Measurements from ENCODE around the gene PLB1. TPM values are rescaled to one million over a fixed set of nuclear protein-coding genes. Genes with fewer than 3 reads are reported as not detected.
A peak's percentile ranks its signal among the peaks of the same experiment; 100 is the strongest.

The PLB1 gene
- polyA plus RNA-seq, 3 donors from 2014 or later, result 0.43 to 1.2 TPM; not detected in 1

DNA sequence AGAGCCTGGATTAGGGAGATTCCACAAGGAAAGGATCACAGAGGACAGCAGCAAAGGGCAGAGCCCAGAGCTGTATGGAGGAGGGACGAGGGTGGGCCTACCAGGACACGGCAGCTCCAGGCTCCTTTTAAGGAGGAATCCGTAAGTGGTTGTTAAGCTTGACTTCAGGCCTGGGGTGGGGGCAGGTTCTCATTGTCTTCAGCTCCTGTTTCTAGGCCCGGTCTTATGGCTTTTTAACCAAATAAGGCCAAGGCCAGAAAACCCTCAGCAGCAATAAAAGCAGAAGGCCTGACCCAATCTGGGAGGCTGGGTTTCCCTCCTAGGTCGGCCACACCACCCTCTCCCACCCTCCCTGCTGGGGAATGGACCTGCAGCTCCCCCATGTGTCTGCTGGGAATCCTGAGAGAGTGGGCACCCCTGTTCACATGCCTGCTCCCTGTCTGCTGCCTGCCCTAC lies 111.2 kb downstream of the PLB1 start:
- Mint-ChIP-seq H3K36me3 (no peaks in the 10 kb centered on the region), H3K4me3 (no peak overlapping the region), H3K27me3 (ENCODE audit: low read depth in 3 of 3) (peaks cover 2 to 4% (median 3%) of the 10 kb centered on the region in 3 donors), H3K27ac (peak overlapping the region in 1 of 6 donors; percentile 31), H3K4me1 (no peaks in the 10 kb centered on the region), H3K9me3 (no peaks in the 10 kb centered on the region)
- no peak for DNase-seq

DNA sequence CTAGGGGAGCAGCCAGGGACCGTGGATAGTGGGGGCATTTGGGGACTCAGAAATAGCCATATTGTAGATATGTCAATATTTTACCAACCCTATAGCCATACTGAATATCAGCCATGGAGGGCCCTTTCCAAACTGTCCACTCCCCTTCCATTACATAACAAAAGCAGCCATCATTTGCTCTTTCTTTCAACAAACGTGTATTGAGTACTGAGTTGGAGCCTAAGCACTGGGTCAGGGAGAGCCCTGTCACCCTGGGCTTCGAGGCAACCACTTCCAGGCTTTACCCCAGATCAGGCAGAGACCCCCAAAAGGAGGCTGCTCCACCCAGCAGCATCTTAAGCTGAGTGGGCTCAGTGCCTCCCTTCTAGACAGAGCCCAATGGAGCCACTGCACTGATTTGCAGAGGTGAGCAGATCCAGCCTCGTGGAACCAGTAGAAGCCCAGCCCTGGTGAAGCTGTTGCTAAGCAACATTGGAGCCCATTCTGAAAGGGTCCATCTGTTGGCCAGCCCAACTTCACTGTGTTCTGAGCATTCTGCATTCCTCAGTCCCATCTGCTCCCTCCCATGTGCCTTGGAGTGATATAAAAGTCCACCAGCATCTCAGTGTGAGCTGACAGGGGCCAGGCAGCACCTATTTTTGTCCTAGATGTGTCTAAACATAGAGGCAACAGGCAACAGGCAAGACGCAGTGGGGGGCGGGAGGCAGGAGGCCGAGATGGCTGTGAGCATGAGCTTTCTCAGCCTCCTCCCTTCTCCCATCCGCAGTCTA lies 112.1 kb downstream of the PLB1 start:
- Mint-ChIP-seq H3K27ac (no peak overlapping the region), H3K36me3 (no peaks in the 10 kb centered on the region), H3K27me3 (ENCODE audit: low read depth in 3 of 3) (peaks cover 2 to 4% (median 3%) of the 10 kb centered on the region in 3 donors), H3K4me1 (no peaks in the 10 kb centered on the region), H3K9me3 (no peaks in the 10 kb centered on the region), H3K4me3 (no peak overlapping the region)
- DNase-seq, result no peak

DNA sequence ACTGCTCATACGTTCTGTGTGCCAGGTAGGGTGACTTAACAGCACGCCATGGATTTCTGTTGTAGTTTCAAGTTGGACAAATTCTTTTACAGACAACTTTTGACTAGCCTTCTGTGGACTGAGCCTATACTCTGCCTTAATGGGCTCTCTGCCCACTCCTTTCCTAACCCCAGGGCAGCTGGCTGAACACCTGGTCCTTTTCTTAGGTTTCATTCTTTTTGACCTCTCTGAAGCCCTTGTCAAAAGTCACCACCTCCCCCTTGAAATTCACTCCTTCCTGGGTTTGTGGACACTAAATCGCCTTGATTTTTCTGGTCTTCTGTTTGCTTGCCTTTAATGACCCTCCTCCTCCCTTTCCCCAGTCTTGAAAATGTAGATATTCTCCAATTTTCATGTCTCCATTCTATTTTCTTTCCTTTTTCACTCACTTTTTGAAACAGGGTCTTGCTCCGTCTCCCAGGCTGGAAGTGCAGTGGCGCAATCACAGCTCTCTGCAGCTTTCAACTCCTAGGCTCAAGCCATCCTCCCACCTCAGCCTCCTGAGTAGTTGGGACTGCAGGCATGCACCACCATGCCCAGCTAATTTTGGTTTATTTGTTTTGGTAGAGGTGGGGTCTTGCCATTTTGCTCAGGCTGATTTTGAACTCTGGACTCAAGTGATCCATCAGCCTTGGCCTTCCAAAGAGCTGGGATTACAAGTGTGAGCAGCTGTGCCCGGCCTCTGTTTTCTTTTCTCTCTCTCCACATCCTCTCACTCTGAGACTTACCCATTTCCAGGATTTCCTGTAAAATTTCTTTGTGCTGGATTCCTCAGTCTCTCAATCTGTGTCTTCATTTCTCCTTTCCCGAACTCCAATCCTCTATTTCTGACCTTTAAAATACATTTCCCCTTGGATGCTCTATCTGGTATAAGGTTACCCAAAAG lies 112.9 kb downstream of the PLB1 start:
- Mint-ChIP-seq H3K4me1 (no peaks in the 10 kb centered on the region), H3K36me3 (no peaks in the 10 kb centered on the region), H3K27ac (peak overlapping the region in 1 of 6 donors; percentile 72), H3K27me3 (ENCODE audit: low read depth in 3 of 3) (peaks cover 2 to 4% (median 3%) of the 10 kb centered on the region in 3 donors), H3K4me3 (no peak overlapping the region), H3K9me3 (no peaks in the 10 kb centered on the region)
- DNase-seq, result no peak

DNA sequence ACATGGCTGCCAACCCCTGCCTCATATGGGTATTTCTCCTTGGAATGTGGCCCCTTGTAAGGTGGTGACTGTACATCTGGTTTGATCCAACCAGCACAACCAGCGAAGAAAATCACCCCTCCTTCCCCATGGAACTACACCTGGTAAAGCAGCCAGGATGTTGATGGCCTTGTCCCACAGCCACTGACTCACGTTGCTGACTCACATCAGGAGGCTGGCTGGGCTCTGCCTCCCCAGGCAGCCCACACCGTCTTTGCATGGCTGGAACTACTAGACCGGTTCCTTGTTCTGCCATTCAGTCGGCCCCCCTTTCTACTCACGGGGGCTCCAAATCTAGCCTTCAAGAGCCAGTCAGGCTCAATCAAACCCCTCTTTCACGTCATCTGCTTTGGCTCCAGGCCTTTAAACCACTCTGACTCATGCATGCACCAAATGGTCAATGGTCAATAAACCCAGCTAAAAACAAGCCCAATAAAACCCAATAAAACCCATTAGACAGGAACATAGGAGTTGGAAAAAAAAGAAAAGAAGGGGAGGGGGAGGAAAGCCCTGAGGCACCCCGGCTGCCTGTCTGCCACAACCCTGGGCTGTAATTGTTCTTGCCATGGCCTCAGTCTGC lies 114.8 kb downstream of the PLB1 start:
- no peak for DNase-seq
- Mint-ChIP-seq H3K27me3 (ENCODE audit: low read depth in 3 of 3) (peaks cover 2 to 4% (median 3%) of the 10 kb centered on the region in 3 donors), H3K27ac (peak overlapping the region in 1 of 6 donors; percentile 9), H3K4me1 (no peaks in the 10 kb centered on the region), H3K4me3 (no peak overlapping the region), H3K36me3 (no peaks in the 10 kb centered on the region), H3K9me3 (no peaks in the 10 kb centered on the region)

DNA sequence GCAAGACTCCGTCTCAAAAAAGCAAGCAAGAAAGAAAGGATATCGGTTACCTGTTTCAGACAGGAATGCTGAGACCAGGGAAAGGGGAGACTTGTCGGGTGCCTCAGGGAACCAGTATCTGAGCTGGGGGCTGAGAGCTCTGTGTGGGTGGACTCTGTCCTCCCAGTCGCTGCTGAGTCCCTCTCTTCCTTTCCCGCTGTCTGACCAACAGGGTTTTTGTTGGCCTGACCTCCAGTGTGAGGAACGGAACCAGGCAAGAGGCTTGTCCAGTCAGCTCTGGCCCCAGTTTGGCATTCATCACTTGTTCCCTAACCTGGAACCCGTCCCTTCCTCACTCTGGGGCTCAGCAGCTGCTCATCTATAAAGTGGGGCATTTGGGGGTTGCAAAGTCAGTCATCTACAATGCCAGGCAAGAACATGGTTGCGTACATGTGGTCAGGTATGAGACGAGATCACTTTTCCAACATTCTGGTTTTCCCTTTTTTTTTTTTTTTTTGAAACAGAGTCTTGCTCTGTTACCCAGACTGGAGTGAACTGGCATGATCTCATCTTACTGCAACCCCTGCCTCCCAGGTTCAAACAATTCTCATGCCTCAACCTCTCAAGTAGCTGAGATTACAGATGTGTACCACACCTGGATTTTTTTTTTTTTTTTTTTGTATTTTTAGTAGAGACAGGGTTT lies 116.4 kb downstream of the PLB1 start:
- Mint-ChIP-seq H3K9me3 (no peaks in the 10 kb centered on the region), H3K36me3 (no peaks in the 10 kb centered on the region), H3K27ac (peak overlapping the region in 1 of 6 donors; percentile 43), H3K27me3 (ENCODE audit: low read depth in 3 of 3) (peaks cover 2 to 4% (median 3%) of the 10 kb centered on the region in 3 donors), H3K4me1 (no peaks in the 10 kb centered on the region), H3K4me3 (no peak overlapping the region)
- no peak for DNase-seq

DNA sequence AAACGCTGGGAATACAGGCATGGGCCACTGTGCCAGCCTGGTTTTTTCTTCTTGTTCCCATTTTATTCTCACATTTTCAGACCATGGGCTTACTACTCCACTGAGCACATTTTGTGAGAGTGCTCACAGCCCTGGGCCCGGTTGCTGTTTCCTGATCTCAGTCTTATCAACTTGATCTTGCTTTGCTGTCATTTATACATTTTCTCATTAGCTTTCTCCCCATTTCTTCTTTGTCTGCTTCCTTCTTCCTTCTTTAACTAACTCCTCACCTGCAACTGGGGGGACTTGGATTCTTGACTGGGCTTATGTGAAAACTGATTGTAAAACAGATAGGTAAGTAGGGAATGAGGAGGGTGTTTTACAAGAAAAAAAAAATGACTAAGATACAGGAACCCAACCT lies 117.3 kb downstream of the PLB1 start:
- no peak for DNase-seq

DNA sequence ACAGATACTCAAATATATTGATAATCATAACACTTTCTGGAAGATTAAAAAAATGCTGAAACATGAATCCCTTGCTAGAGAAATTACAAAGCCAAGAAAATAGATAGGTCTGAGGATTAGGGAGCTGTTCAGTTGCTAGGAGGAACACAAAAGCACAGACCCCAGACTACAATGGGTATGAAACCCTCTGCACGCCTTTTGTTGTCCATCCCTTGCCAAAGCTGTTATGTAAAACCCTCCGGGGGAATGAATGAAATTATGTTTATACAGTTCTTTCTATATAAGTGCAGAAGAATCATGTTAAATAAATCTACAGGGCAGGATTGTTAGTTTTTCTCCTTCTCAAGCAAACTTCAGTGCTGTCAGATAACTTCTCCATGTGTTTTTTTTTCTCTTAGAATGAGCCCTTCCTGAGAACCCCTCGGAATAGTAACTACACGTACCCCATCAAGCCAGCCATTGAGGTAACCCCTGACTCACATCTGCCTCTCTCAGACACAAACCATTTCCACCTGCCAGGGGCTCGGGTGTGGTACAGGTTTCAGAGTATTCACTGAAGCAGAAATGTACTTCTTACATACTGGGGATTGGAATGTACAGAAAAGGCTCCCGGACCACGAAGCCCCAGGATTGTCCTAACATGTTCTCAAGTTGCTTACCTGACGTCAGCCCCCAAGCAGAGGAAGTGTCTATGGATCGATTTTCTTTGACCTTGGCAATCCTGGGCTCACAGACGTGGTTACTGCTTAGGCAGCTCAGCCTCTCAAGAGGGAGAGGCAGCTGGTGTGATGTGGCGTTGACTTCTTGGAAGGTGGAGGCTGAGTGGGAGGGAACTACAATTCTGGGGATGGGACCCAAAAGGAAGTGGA lies 118.0 kb downstream of the PLB1 start:
- no peak for DNase-seq
- Mint-ChIP-seq H3K36me3 (no peaks in the 10 kb centered on the region), H3K27me3 (ENCODE audit: low read depth in 3 of 3) (peaks cover 2 to 4% (median 3%) of the 10 kb centered on the region in 3 donors), H3K4me3 (no peak overlapping the region), H3K4me1 (no peaks in the 10 kb centered on the region), H3K9me3 (no peaks in the 10 kb centered on the region), H3K27ac (no peak overlapping the region)

More for the DNA sequence above, 117.3 kb downstream of the PLB1 start:
- Mint-ChIP-seq H3K36me3 (no peaks in the 10 kb centered on the region), H3K9me3 (no peaks in the 10 kb centered on the region), H3K4me1 (no peaks in the 10 kb centered on the region), H3K4me3 (no peak overlapping the region), H3K27ac (no peak overlapping the region), H3K27me3 (ENCODE audit: low read depth in 3 of 3) (peaks cover 2 to 4% (median 3%) of the 10 kb centered on the region in 3 donors)

DNA sequence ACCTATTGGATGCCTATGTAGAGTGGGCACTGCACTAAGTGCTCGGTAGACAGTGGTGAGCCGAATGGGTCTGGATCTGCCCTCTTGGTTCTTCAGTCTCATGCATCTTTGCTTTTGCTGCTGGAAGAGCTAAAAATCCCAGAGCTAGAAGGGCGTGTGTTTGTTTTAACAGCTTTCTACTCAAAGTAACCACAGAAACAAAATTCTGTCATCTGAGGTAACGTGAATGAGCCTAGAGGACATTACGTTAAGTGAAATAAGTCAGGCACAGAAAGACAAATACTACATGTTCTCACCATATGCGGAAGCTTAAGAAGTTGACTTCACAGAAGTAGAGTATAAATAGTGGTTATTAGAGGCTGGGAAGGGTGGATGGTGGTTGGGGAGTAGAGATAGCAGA lies 119.8 kb downstream of the PLB1 start:
- Mint-ChIP-seq H3K4me3 (no peak overlapping the region), H3K4me1 (peaks cover 13 to 18% of the 10 kb centered on the region in 2 donors), H3K36me3 (no peaks in the 10 kb centered on the region), H3K27me3 (ENCODE audit: low read depth in 3 of 3) (peaks cover 0 to 2% (median 1%) of the 10 kb centered on the region in 3 donors), H3K9me3 (no peaks in the 10 kb centered on the region), H3K27ac (no peak overlapping the region)
- DNase-seq, result no peak

DNA sequence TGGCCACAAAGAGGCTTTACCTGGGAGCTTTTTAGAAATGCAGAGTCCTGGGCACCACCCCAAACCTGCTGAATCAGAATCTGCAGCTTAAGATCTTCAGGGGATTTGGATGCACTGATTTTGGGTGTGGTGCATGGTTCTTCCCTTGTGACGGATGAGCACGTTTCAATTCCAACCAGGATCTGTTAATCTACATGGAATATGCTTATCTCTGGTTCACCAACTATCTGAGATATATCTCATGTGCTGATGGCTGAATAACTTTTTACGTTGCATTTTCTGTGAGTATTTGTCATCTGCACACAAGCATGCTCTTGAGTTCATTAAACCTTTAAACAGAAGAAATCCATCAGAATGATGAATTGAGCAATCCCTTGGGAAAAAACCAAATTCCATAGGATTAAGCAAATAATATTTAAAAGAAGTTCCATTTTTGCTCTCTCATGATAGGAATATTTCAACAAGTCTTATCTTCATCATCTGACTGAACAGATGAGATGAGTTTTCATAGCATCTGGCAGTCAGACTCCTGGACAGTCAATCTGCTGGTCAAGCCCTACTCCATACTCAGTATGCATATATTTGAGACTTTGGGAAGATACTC lies 120.6 kb downstream of the PLB1 start:
- Mint-ChIP-seq H3K4me1 (peaks cover 21 to 26% of the 10 kb centered on the region in 2 donors), H3K27ac (peak overlapping the region in 1 of 6 donors; percentile 79), H3K9me3 (no peaks in the 10 kb centered on the region), H3K4me3 (no peak overlapping the region), H3K36me3 (no peaks in the 10 kb centered on the region), H3K27me3 (ENCODE audit: low read depth in 3 of 3) (peaks cover 0 to 1% (median 0%) of the 10 kb centered on the region in 3 donors)
- DNase-seq, result no peak

DNA sequence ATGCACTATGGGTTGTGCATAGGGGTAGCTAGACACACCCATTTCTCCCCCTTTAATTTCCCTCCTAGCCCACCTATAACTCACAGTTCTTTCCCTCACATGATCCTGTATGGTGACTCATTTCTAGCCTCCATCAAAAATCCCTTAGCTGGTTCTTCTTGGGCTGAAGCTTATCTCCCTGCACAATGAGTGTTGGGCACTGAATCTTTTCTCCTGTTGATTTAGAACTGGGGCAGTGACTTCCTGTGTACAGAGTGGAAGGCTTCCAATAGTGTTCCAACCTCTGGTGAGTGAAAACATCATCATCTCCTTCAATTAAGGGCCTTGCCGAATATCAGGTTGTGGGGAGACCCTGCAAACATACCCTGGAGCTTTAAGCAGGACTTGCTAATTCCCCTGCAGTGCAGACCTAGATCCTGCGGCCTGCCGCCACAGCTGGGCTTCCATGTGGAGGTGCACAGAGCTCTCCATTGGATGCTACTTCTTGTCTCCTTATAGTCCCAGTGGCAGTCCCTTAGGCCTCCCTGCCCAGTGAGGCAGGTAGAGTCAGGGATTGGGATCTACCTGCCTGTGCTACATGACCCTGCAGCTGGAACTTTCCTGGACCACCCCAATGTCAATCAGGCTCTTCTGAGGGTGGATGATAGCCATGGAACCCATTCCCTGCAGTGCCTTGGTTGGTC lies 121.8 kb downstream of the PLB1 start:
- no peak for DNase-seq
- no peaks in the 10 kb centered on the region for H3K9me3 Mint-ChIP-seq
- H3K4me1 Mint-ChIP-seq, result peaks cover 32 to 38% of the 10 kb centered on the region in 2 donors
- H3K27ac Mint-ChIP-seq, result peak overlapping the region in 3 of 6 donors; percentile 13 to 97 (median 50)
- no peak overlapping the region for H3K4me3 Mint-ChIP-seq
- H3K36me3 Mint-ChIP-seq, result no peaks in the 10 kb centered on the region
- peaks cover 0 to 3% (median 1%) of the 10 kb centered on the region in 3 donors for H3K27me3 Mint-ChIP-seq (ENCODE audit: low read depth in 3 of 3)

DNA sequence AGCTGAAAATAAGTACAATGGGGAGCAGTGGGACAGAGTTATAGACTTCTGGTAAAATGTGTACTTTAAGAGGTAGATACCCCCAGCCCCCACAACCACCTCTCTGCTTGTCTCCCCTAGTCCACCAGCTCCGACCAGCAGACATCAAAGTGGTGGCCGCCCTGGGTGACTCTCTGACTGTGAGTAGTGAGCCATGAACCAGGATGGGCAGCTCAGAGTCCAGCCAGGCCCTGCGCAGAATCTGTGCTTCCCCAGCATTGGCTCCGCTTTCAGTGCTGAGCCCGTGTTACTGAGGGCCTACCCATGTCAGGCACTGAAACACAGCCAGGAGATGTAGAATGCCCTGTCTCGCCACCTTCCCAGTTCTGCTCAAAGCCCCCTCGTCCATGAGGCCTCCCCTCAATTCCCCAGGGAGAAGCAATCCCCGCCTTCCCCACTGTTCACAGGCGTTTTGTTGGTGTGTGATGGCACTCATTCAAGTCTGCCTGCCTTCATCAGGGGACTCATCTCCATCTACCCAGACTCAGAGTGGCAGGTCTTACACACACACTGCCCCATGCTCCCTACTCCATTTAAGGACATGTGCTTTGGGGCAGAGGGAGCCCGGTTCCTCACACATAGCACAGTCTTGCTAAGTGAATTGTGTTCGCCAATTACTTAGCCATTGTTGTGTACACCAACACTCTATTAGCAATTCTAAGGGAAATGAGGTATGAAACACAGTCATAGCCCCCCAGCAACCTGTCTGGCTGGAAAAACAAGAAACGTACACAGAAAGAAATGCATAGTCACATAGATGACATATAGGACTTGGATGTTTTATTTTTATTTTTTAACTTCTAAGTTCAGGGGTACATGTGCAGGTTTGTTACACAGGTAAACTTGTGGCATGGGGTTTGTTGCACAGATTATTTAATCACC lies 122.6 kb downstream of the PLB1 start:
- H3K4me3 Mint-ChIP-seq, result no peak overlapping the region
- DNase-seq, result no peak
- H3K4me1 Mint-ChIP-seq, result peaks cover 40 to 46% of the 10 kb centered on the region in 2 donors

More for the DNA sequence above, 122.6 kb downstream of the PLB1 start:
- Mint-ChIP-seq H3K9me3 (no peaks in the 10 kb centered on the region), H3K36me3 (no peaks in the 10 kb centered on the region), H3K27ac (peak overlapping the region in 5 of 6 donors; percentile 96 to 97 (median 97)), H3K27me3 (ENCODE audit: low read depth in 3 of 3) (peaks cover 0 to 3% (median 1%) of the 10 kb centered on the region in 3 donors)
